B cell (primary cell): ENCODE measurements around the gene CDIP1. TPM values are rescaled to one million over a fixed set of nuclear protein-coding genes. Genes with fewer than 3 reads are reported as not detected.

Experiments used
- ATAC-seq: fragments of 200-7000 bp; cut with Tn5 transposase; one replicate; pipeline ENCODE4 v1.10.0; 2021; ENCODE audit warnings: low read depth, mild to moderate bottlenecking, moderate number of reproducible peaks, moderate library complexity
- CTCF ChIA-PET: fragments of 350-600 bp; sonication (Branson Sonifier 250); formaldehyde crosslinking; loops from one replicate; lab custom pipeline; 2021; ENCODE audit warnings: antibody characterized with exemption, inconsistent platforms; lab: Charles Lee
- POLR2A ChIA-PET: fragments of 350-600 bp; sonication (Branson Sonifier 250); formaldehyde crosslinking; loops from one replicate; lab custom pipeline; 2021; ENCODE audit warnings: antibody characterized with exemption; lab: Charles Lee
- DNase-seq: peaks from one replicate; pipeline ENCODE4 v3.0.0; 2013
- H2AFZ ChIP-seq: 2 replicates; pipeline ENCODE4 v1.6.1; 2012; ENCODE audit warnings: mild to moderate bottlenecking, low read depth, low read length; ENCODE audit not compliant: insufficient read depth, poor library complexity, severe bottlenecking
- H3K27ac ChIP-seq, 2 donors: 1 replicate in 1 of 2; 2 replicates in 1 of 2; pipeline ENCODE4 v1.5.1; 2012 to 2013; ENCODE audit warnings: low read length in 2 of 2, mild to moderate bottlenecking in 2 of 2, moderate library complexity in 1 of 2
- H3K27me3 ChIP-seq, 4 experiments: fragments of 200-600 bp in 1 of 4; sonication (generic) in 1 of 4; replicated peaks in 1 of 4; 1 replicate in 2 of 4; 2 replicates in 2 of 4; pipeline versions ENCODE4 v1.6.1 to v1.7.0; 2013 to 2016; ENCODE audit warnings: low read length in 3 of 4, mild to moderate bottlenecking in 2 of 4, mixed read lengths in 1 of 4, moderate library complexity in 1 of 4; ENCODE audit not compliant: insufficient read depth in 4 of 4, control insufficient read depth in 3 of 4; ENCODE audit errors: control extremely low read depth in 1 of 4
- H3K36me3 ChIP-seq, 2 experiments: replicated peaks in 1 of 2; 1 replicate in 1 of 2; 2 replicates in 1 of 2; pipeline versions ENCODE4 v1.6.1 to v1.7.1; 2013; ENCODE audit warnings: low read length in 1 of 2; ENCODE audit not compliant: insufficient read depth in 2 of 2, control insufficient read depth in 1 of 2; ENCODE audit errors: control extremely low read depth in 1 of 2, extremely low read depth in 1 of 2
- H3K4me1 ChIP-seq, 2 donors: fragments of 200-600 bp in 1 of 2; sonication (generic) in 1 of 2; 1 replicate in 1 of 2; 2 replicates in 1 of 2; pipeline versions ENCODE4 v1.5.1 to v1.6.1; 2013 to 2017; ENCODE audit warnings: low read length in 2 of 2; ENCODE audit not compliant: control insufficient read depth in 2 of 2, insufficient read depth in 2 of 2
- H3K4me2 ChIP-seq: replicated peaks from 2 replicates; pipeline ENCODE3; 2012; ENCODE audit warnings: mild to moderate bottlenecking, low read depth, low read length; ENCODE audit not compliant: poor library complexity, severe bottlenecking
- H3K4me3 ChIP-seq, 5 experiments: fragments of 200-600 bp in 1 of 5; sonication (generic) in 1 of 5; 1 replicate in 3 of 5; 2 replicates in 2 of 5; pipeline versions ENCODE4 v1.5.1 to v1.7.0; 2011 to 2016; ENCODE audit warnings: low read length in 4 of 5, mild to moderate bottlenecking in 4 of 5, low read depth in 2 of 5, control low read depth in 1 of 5, moderate library complexity in 1 of 5; ENCODE audit not compliant: insufficient read depth in 1 of 5; ENCODE audit errors: control extremely low read depth in 1 of 5, extremely low read depth in 1 of 5
- H3K79me2 ChIP-seq: fragments of 200-600 bp; sonication (generic); one replicate; pipeline ENCODE4 v1.6.0; 2016; ENCODE audit warnings: low read length; ENCODE audit not compliant: control insufficient read depth, insufficient read depth
- H3K9ac ChIP-seq: fragments of 200-600 bp; sonication (generic); 2 replicates; pipeline ENCODE4 v1.6.1; 2017; ENCODE audit warnings: mild to moderate bottlenecking, low read length, moderate library complexity
- H3K9me3 ChIP-seq, 3 donors: one replicate each; pipeline versions ENCODE4 v1.6.1 to v1.7.1; 2013; ENCODE audit warnings: low read length in 2 of 3; ENCODE audit not compliant: control insufficient read depth in 2 of 3, insufficient read depth in 1 of 3; ENCODE audit errors: control extremely low read depth in 1 of 3
- H4K20me1 ChIP-seq: 2 replicates; pipeline ENCODE4 v1.6.0; 2012; ENCODE audit warnings: mild to moderate bottlenecking, low read length; ENCODE audit not compliant: insufficient read depth, control insufficient read depth, poor library complexity, severe bottlenecking
- H3K27ac Mint-ChIP-seq: one replicate; pipeline ENCODE4 v1.8.0; 2021; ENCODE audit warnings: mixed read lengths
- H3K27me3 Mint-ChIP-seq: one replicate; pipeline ENCODE4 v1.8.0; 2021; ENCODE audit warnings: mixed read lengths
- H3K4me1 Mint-ChIP-seq: one replicate; pipeline ENCODE4 v1.8.0; 2021; ENCODE audit warnings: mixed read lengths
- H3K4me3 Mint-ChIP-seq: one replicate; pipeline ENCODE4 v1.8.0; 2021; ENCODE audit warnings: mixed read lengths
- H3K9me3 Mint-ChIP-seq: one replicate; pipeline ENCODE4 v1.8.0; 2022; ENCODE audit warnings: mixed read lengths; ENCODE audit not compliant: insufficient read depth
- EZH2 ChIP-seq: IDR thresholded peaks from 2 replicates; pipeline ENCODE4 v1.6.1; 2012; ENCODE audit warnings: borderline replicate concordance, low read depth, mild to moderate bottlenecking, moderate library complexity, low read length; ENCODE audit not compliant: insufficient read depth, poor library complexity, severe bottlenecking
- WGBS: methylation state at CpG from one replicate; pipeline ENCODE4 v1.1.5; 2013; ENCODE audit warnings: missing lambda C conversion rate; ENCODE audit not compliant: insufficient coverage; 5-methylcytosine and 5-hydroxymethylcytosine counted together
- intact Hi-C: fragments of 100-400 bp; cut with micrococcal nuclease; formaldehyde crosslinking; loops from one replicate; pipeline ENCODE4 v1.10.0; 2022
- polyA plus RNA-seq: library from polyadenylated mRNA; depleted of rRNA; stranded (reverse); fragments of >200 nt; gene quantifications from 2 replicates; pipeline ENCODE4 v1.2.3, GENCODE V29; 2012
- total RNA-seq, 2 donors: library from RNA; stranded (reverse); fragments of 120-200 nt in 1 of 2; gene quantifications; 1 replicate in 1 of 2; 2 replicates in 1 of 2; pipeline versions ENCODE4 v1.2.3 to v1.2.4, GENCODE V29; 2013 to 2022
- TF ChIP-seq, protein P1 (sequence below): fragments of 200-600 bp; IDR thresholded peaks from one replicate; pipeline ENCODE4 v1.8.0; 2022; ENCODE audit warnings: antibody characterized with exemption, mild to moderate bottlenecking

The CDIP1 gene
- total and polyA plus RNA-seq, 2 donors (not counting 1 experiment from before 2014, with no cell fraction given) = 12.8 to 20.3 TPM

- ChIA-PET POLR2A (no interaction called here), CTCF (no interaction called here)
- no peaks in the 10 kb centered on the region for H3K9me3 Mint-ChIP-seq
- intact Hi-C loops = no loop called here
- Histone ChIP-seq H3K4me1 (peaks cover 0 to 2% of the 10 kb centered on the region in 2 donors), H3K9me3 (no peaks in the 10 kb centered on the region), H3K36me3 (no peaks in the 10 kb centered on the region), H4K20me1 (no peaks in the 10 kb centered on the region), H3K27me3 (peaks cover 0 to 3% (median 0%) of the 10 kb centered on the region in 4 experiments), H3K4me3 (no peak overlapping the region), H3K4me2 (no peak overlapping the region), H3K79me2 (no peaks in the 10 kb centered on the region), H3K9ac (no peak overlapping the region), H3K27ac (no peak overlapping the region), H2AFZ (no peak overlapping the region)
- TF ChIP-seq, protein P1, sequence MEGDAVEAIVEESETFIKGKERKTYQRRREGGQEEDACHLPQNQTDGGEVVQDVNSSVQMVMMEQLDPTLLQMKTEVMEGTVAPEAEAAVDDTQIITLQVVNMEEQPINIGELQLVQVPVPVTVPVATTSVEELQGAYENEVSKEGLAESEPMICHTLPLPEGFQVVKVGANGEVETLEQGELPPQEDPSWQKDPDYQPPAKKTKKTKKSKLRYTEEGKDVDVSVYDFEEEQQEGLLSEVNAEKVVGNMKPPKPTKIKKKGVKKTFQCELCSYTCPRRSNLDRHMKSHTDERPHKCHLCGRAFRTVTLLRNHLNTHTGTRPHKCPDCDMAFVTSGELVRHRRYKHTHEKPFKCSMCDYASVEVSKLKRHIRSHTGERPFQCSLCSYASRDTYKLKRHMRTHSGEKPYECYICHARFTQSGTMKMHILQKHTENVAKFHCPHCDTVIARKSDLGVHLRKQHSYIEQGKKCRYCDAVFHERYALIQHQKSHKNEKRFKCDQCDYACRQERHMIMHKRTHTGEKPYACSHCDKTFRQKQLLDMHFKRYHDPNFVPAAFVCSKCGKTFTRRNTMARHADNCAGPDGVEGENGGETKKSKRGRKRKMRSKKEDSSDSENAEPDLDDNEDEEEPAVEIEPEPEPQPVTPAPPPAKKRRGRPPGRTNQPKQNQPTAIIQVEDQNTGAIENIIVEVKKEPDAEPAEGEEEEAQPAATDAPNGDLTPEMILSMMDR = no peak
- TF ChIP-seq EZH2 = no peak
- no peak overlapping the region for H3K4me3 Mint-ChIP-seq
- no peak for ATAC-seq
- no CpG with 5 or more reads among the region's 6 CpGs for WGBS
- H3K27me3 Mint-ChIP-seq = no peaks in the 10 kb centered on the region
- no peaks in the 10 kb centered on the region for H3K4me1 Mint-ChIP-seq
- no peak for DNase-seq
- no peak overlapping the region for H3K27ac Mint-ChIP-seq
These were observed 41.7 kb upstream of the CDIP1 start for GRCh38 chr16:4580250-4580649.

- H3K9ac ChIP-seq = no peak overlapping the region
- H4K20me1 ChIP-seq = no peaks in the 10 kb centered on the region
- Mint-ChIP-seq H3K27ac (no peak overlapping the region), H3K4me1 (no peaks in the 10 kb centered on the region), H3K9me3 (no peaks in the 10 kb centered on the region), H3K27me3 (no peaks in the 10 kb centered on the region), H3K4me3 (no peak overlapping the region)
- H3K4me3 ChIP-seq = no peak overlapping the region
- H3K27ac ChIP-seq = no peak overlapping the region
- ChIA-PET CTCF (no interaction called here), POLR2A (no interaction called here)
- H3K27me3 ChIP-seq = no peaks in the 10 kb centered on the region
- no peaks in the 10 kb centered on the region for H3K36me3 ChIP-seq
- no peak overlapping the region for H3K4me2 ChIP-seq
- WGBS = 87% methylated on average over 8 of the region's 13 CpGs
- DNase-seq = no peak
- intact Hi-C loops = no loop called here
- no peaks in the 10 kb centered on the region for H3K9me3 ChIP-seq
- no peaks in the 10 kb centered on the region for H3K79me2 ChIP-seq
- no peak for ATAC-seq
- H3K4me1 ChIP-seq = no peaks in the 10 kb centered on the region
- TF ChIP-seq, protein P1 = no peak
- no peak for TF ChIP-seq EZH2
- H2AFZ ChIP-seq = no peak overlapping the region
These were observed 40.5 kb upstream of the CDIP1 start for GRCh38 chr16:4578961-4579530.
